Endodermal cell (in vitro differentiated cells): Measurements from ENCODE around the gene CYP2W1. TPM values are rescaled to one million over a fixed set of nuclear protein-coding genes. Genes with fewer than 3 reads are reported as not detected.

Experiments used
- DNase-seq: peaks from one replicate; pipeline ENCODE4 v3.0.0-alpha.2; 2017
- H3K27ac ChIP-seq: 2 replicates; pipeline ENCODE4 v1.5.1; 2013; ENCODE audit warnings: mild to moderate bottlenecking, low read depth, low read length, moderate library complexity
- H3K27me3 ChIP-seq: 2 replicates; pipeline ENCODE4 v1.6.1; 2013; ENCODE audit warnings: mild to moderate bottlenecking, low read length, moderate library complexity; ENCODE audit not compliant: insufficient read depth, control insufficient read depth, poor library complexity, severe bottlenecking
- H3K36me3 ChIP-seq: 2 replicates; pipeline ENCODE4 v1.7.0; 2013; ENCODE audit warnings: mild to moderate bottlenecking, low read length, moderate library complexity; ENCODE audit not compliant: control insufficient read depth, insufficient read depth
- H3K4me1 ChIP-seq: one replicate; pipeline ENCODE4 v1.7.0; 2013; ENCODE audit warnings: low read length; ENCODE audit not compliant: control insufficient read depth, insufficient read depth
- H3K4me3 ChIP-seq: 2 replicates; pipeline ENCODE4 v1.5.1; 2013; ENCODE audit warnings: mild to moderate bottlenecking, low read length, moderate library complexity
- H3K9ac ChIP-seq: 2 replicates; pipeline ENCODE4 v1.6.1; 2013; ENCODE audit warnings: mild to moderate bottlenecking, low read length, moderate library complexity; ENCODE audit not compliant: poor library complexity, severe bottlenecking; ENCODE audit errors: extremely low read depth
- H3K9me3 ChIP-seq: 2 replicates; pipeline ENCODE4 v1.6.1; 2013; ENCODE audit warnings: mild to moderate bottlenecking, low read length, moderate library complexity; ENCODE audit not compliant: control insufficient read depth
- H3K27ac Mint-ChIP-seq: 2 replicates; pipeline ENCODE4 v1.8.0; 2020; ENCODE audit warnings: mixed read lengths
- H3K27me3 Mint-ChIP-seq: 2 replicates; pipeline ENCODE4 v1.8.0; 2021; ENCODE audit warnings: mild to moderate bottlenecking, mixed read lengths; ENCODE audit not compliant: insufficient read depth
- H3K36me3 Mint-ChIP-seq: 2 replicates; pipeline ENCODE4 v1.8.0; 2020; ENCODE audit warnings: low read depth, mixed read lengths
- H3K4me1 Mint-ChIP-seq: 2 replicates; pipeline ENCODE4 v1.8.0; 2020; ENCODE audit warnings: mixed read lengths
- H3K4me3 Mint-ChIP-seq: 2 replicates; pipeline ENCODE4 v1.8.0; 2020; ENCODE audit warnings: mild to moderate bottlenecking, moderate library complexity, mixed read lengths
- H3K9me3 Mint-ChIP-seq: 2 replicates; pipeline ENCODE4 v1.8.0; 2020; ENCODE audit warnings: mild to moderate bottlenecking, mixed read lengths
- CTCF ChIP-seq: fragments of 200-600 bp; sonication (generic); conservative IDR thresholded peaks from 2 replicates; pipeline ENCODE4 v1.5.0; 2021; ENCODE audit warnings: antibody characterized with exemption, mild to moderate bottlenecking
- WGBS, 2 experiments: methylation state at CpG; one replicate each; pipeline versions ENCODE4 v1.1.5 to v1.1.7; 2013; ENCODE audit warnings: missing lambda C conversion rate in 2 of 2, mixed read lengths in 1 of 2; ENCODE audit not compliant: insufficient coverage in 1 of 2, insufficient read length in 1 of 2; 5-methylcytosine and 5-hydroxymethylcytosine counted together
- total RNA-seq, 2 donors: library from RNA; stranded (reverse); fragmentation: NEBNext Ultra II Directional in 1 of 2; extraction: Animal tissue kit (Norgen Biotek cat#: 25700) in 1 of 2; gene quantifications; 2 replicates in 1 of 2; 3 replicates in 1 of 2; pipeline ENCODE4 v1.2.1, GENCODE V29; 2021

The CYP2W1 gene
- total RNA-seq, 2 donors from 2014 or later: not detected

- DNase-seq: no peak
- H3K4me3 ChIP-seq: no peak overlapping the region
- Mint-ChIP-seq H3K27ac (no peak overlapping the region), H3K4me3 (no peak overlapping the region), H3K4me1 (no peaks in the 10 kb centered on the region), H3K27me3 (no peaks in the 10 kb centered on the region), H3K36me3 (no peaks in the 10 kb centered on the region), H3K9me3 (no peaks in the 10 kb centered on the region)
- H3K9ac ChIP-seq: no peak overlapping the region
- no peak for TF ChIP-seq CTCF
- H3K36me3 ChIP-seq: no peaks in the 10 kb centered on the region
- WGBS, 2 experiments: 84 to 95% methylated on average over 6 to 16 of the region's 16 CpGs
- H3K9me3 ChIP-seq: no peaks in the 10 kb centered on the region
- H3K27me3 ChIP-seq: no peaks in the 10 kb centered on the region
- H3K4me1 ChIP-seq: no peaks in the 10 kb centered on the region
- H3K27ac ChIP-seq: no peak overlapping the region
Observed at GRCh38 chr7:985127-985416, 2.1 kb downstream of the CYP2W1 start.

GRCh38 chr7:985915-986741, 3.1 kb downstream of the CYP2W1 start:
- Histone ChIP-seq H3K4me3 (no peak overlapping the region), H3K27me3 (no peaks in the 10 kb centered on the region), H3K36me3 (no peaks in the 10 kb centered on the region), H3K9me3 (no peaks in the 10 kb centered on the region), H3K4me1 (no peaks in the 10 kb centered on the region), H3K27ac (no peak overlapping the region), H3K9ac (no peak overlapping the region)
- TF ChIP-seq CTCF: no peak
- Mint-ChIP-seq H3K9me3 (no peaks in the 10 kb centered on the region), H3K27me3 (no peaks in the 10 kb centered on the region), H3K4me1 (no peaks in the 10 kb centered on the region), H3K4me3 (no peak overlapping the region), H3K36me3 (no peaks in the 10 kb centered on the region), H3K27ac (no peak overlapping the region)
- DNase-seq: no peak
- 91% methylated on average over 11 to 41 of the region's 41 CpGs for WGBS, 2 experiments

- Histone ChIP-seq H3K9ac (no peak overlapping the region), H3K27ac (no peak overlapping the region), H3K4me1 (no peaks in the 10 kb centered on the region), H3K9me3 (no peaks in the 10 kb centered on the region), H3K4me3 (no peak overlapping the region), H3K36me3 (no peaks in the 10 kb centered on the region), H3K27me3 (no peaks in the 10 kb centered on the region)
- Mint-ChIP-seq H3K4me1 (no peaks in the 10 kb centered on the region), H3K36me3 (no peaks in the 10 kb centered on the region), H3K4me3 (no peak overlapping the region), H3K27ac (no peak overlapping the region), H3K9me3 (no peaks in the 10 kb centered on the region), H3K27me3 (no peaks in the 10 kb centered on the region)
- no peak for DNase-seq
- no peak for TF ChIP-seq CTCF
- WGBS, 2 experiments: 93 to 95% methylated on average over 40 to 56 of the region's 56 CpGs
Observed at GRCh38 chr7:986766-987751, 4.1 kb downstream of the CYP2W1 start.
